HepG2 (cell line): ENCODE results near the gene SELENOM.

Experiments
- ATF7 ChIP-seq, 2 experiments: fragments of 450-650 bp in 1 of 2; sonication (generic) in 1 of 2; formaldehyde crosslinking in 1 of 2; IDR thresholded peaks; 2 replicates each; pipeline versions ENCODE4 v1.4.0 to v1.6.1; 2016 to 2020; ENCODE audit warnings: antibody characterized with exemption in 1 of 2, mild to moderate bottlenecking in 1 of 2, missing genetic modification reagents in 1 of 2
- PBX3 ChIP-seq: sonication (generic); formaldehyde crosslinking; IDR thresholded peaks from 2 replicates; pipeline ENCODE4 v1.8.1; 2023; ENCODE audit warnings: missing genetic modification reagents, inconsistent platforms, borderline replicate concordance
- POLR2A ChIP-seq, 2 experiments: IDR thresholded peaks; 2 replicates each; pipeline ENCODE4 v1.6.1; 2011; ENCODE audit warnings: low read depth in 2 of 2, low read length in 2 of 2, mild to moderate bottlenecking in 1 of 2, moderate library complexity in 1 of 2; ENCODE audit not compliant: insufficient read depth in 1 of 2
- SP2 ChIP-seq: sonication (generic); formaldehyde crosslinking; IDR thresholded peaks from 2 replicates; pipeline ENCODE4 v1.5.1; 2020; ENCODE audit warnings: mild to moderate bottlenecking, missing genetic modification reagents
- TRIM24 ChIP-seq: sonication (generic); formaldehyde crosslinking; IDR thresholded peaks from 2 replicates; pipeline ENCODE4 v1.8.0; 2022; ENCODE audit warnings: mild to moderate bottlenecking, missing genetic modification reagents
- YY1 ChIP-seq: IDR thresholded peaks from 2 replicates; pipeline ENCODE4 v1.6.1; 2011; ENCODE audit warnings: low read length, low read depth, moderate library complexity, mild to moderate bottlenecking; ENCODE audit not compliant: insufficient read depth, insufficient replicate concordance
- ZEB1 ChIP-seq: IDR thresholded peaks from 2 replicates; pipeline ENCODE4 v1.6.1; 2012; ENCODE audit warnings: mild to moderate bottlenecking, low read depth, inconsistent platforms; ENCODE audit not compliant: insufficient replicate concordance
- ZKSCAN1 ChIP-seq: fragments of 150-350 bp; IDR thresholded peaks from 2 replicates; pipeline ENCODE4 v1.6.1; 2014; ENCODE audit warnings: low read length
- ZNF232 ChIP-seq: sonication (generic); formaldehyde crosslinking; IDR thresholded peaks from 2 replicates; pipeline ENCODE4 v1.4.0; 2020; ENCODE audit warnings: missing genetic modification reagents, borderline replicate concordance
- ZNF644 ChIP-seq: IDR thresholded peaks from 2 replicates; pipeline ENCODE4 v1.6.1; 2016; ENCODE audit warnings: low read depth
- ZNF781 ChIP-seq: sonication (generic); formaldehyde crosslinking; IDR thresholded peaks from 2 replicates; pipeline ENCODE4 v1.5.1; 2020; ENCODE audit warnings: borderline replicate concordance, mild to moderate bottlenecking, missing genetic modification reagents; ENCODE audit errors: not compliant biosample characterization
- ZZZ3 ChIP-seq: sonication (generic); formaldehyde crosslinking; IDR thresholded peaks from 2 replicates; pipeline ENCODE4 v1.4.0; 2020; ENCODE audit warnings: missing genetic modification reagents, mild to moderate bottlenecking, borderline replicate concordance
- TF ChIP-seq, protein P1 (sequence below): sonication (generic); formaldehyde crosslinking; IDR thresholded peaks from 2 replicates; pipeline ENCODE4 v1.5.0; 2020; ENCODE audit warnings: mild to moderate bottlenecking, missing genetic modification reagents, moderate library complexity

DNA sequence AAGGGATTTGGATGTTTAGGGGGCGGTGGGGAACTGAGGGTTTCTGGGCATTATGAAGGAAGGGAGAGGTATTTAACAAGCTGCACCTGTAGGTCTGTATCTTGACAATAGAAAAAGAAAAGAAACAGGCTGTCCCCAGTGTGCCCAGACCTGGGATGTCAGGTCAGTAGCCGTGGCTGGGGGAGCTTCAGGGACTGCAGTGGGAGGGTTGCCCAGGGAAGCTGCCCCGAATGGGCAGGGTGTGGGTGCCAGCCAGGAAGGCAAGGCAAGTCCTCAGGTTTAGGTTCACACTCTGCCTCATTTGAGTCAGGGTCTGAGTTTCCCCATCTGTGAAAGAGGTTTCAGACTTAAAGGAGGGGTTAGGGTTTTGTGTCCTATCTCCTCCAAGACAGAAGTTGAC, 16.9 kb upstream of the SELENOM start:
- TF ChIP-seq SP2 (CRISPR knock-in tag): no peak
- TF ChIP-seq POLR2A (IDR thresholded peaks at IDR 0.05; ENCODE audit: insufficient read depth in 1 of 2, low read depth in 2 of 2, low read length in 2 of 2): no peak
- TF ChIP-seq ZEB1: no peak
- TF ChIP-seq ATF7 (IDR thresholded peaks at IDR 0.05): no peak
- TF ChIP-seq ATF7 (CRISPR knock-in tag; IDR thresholded peaks at IDR 0.05): no peak
- TF ChIP-seq PBX3 (CRISPR knock-in tag): no peak
- TF ChIP-seq ZKSCAN1: no peak
- no peak for TF ChIP-seq ZNF644 (CRISPR knock-in tag)
- TF ChIP-seq, protein P1, sequence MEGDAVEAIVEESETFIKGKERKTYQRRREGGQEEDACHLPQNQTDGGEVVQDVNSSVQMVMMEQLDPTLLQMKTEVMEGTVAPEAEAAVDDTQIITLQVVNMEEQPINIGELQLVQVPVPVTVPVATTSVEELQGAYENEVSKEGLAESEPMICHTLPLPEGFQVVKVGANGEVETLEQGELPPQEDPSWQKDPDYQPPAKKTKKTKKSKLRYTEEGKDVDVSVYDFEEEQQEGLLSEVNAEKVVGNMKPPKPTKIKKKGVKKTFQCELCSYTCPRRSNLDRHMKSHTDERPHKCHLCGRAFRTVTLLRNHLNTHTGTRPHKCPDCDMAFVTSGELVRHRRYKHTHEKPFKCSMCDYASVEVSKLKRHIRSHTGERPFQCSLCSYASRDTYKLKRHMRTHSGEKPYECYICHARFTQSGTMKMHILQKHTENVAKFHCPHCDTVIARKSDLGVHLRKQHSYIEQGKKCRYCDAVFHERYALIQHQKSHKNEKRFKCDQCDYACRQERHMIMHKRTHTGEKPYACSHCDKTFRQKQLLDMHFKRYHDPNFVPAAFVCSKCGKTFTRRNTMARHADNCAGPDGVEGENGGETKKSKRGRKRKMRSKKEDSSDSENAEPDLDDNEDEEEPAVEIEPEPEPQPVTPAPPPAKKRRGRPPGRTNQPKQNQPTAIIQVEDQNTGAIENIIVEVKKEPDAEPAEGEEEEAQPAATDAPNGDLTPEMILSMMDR (CRISPR knock-in tag): no peak
- no peak for TF ChIP-seq TRIM24 (CRISPR knock-in tag)
- TF ChIP-seq ZNF781: no peak
- no peak for TF ChIP-seq ZNF232 (CRISPR knock-in tag)
- TF ChIP-seq ZZZ3 (CRISPR knock-in tag): no peak
- TF ChIP-seq YY1: no peak
